GM23338 (cell line): ENCODE data around the gene MRPL44. TPM values are rescaled to one million over a fixed set of nuclear protein-coding genes. Genes with fewer than 3 reads are reported as not detected.

Source experiments
- ATAC-seq: fragments of 200-7000 bp; cut with Tn5 transposase; 3 replicates; pipeline ENCODE4 v1.9.1; 2020
- DNase-seq: peaks from one replicate; pipeline ENCODE4 v3.0.0-alpha.2; 2015; ENCODE audit warnings: low spot score
- H2AFZ ChIP-seq: fragments of 200-600 bp; sonication (generic); 2 replicates; pipeline ENCODE4 v1.8.0; 2016; ENCODE audit warnings: antibody characterized with exemption, mild to moderate bottlenecking, moderate library complexity
- H3F3A ChIP-seq: fragments of 200-600 bp; sonication (generic); replicated peaks from 2 replicates; pipeline ENCODE4 v1.8.0; 2017; ENCODE audit warnings: antibody characterized with exemption, mixed run types, low read depth
- H3K27ac ChIP-seq: fragments of 200-600 bp; sonication (generic); 2 replicates; pipeline ENCODE4 v1.6.1; 2016; ENCODE audit warnings: low read depth
- H3K27me3 ChIP-seq: fragments of 200-600 bp; sonication (generic); 2 replicates; pipeline ENCODE4 v1.8.0; 2016; ENCODE audit warnings: mild to moderate bottlenecking, mixed run types, moderate library complexity; ENCODE audit not compliant: insufficient read depth
- H3K36me3 ChIP-seq: fragments of 200-600 bp; sonication (generic); 2 replicates; pipeline ENCODE4 v1.8.0; 2016; ENCODE audit warnings: mild to moderate bottlenecking; ENCODE audit not compliant: insufficient read depth
- H3K4me1 ChIP-seq: fragments of 200-600 bp; sonication (generic); 2 replicates; pipeline ENCODE4 v1.8.0; 2016; ENCODE audit warnings: mild to moderate bottlenecking, moderate library complexity; ENCODE audit not compliant: insufficient read depth
- H3K4me2 ChIP-seq: fragments of 200-600 bp; sonication (generic); 2 replicates; pipeline ENCODE4 v1.7.1; 2017; ENCODE audit warnings: mixed run types
- H3K4me3 ChIP-seq: fragments of 200-600 bp; sonication (generic); 2 replicates; pipeline ENCODE4 v1.6.1; 2016; ENCODE audit warnings: mixed run types
- H3K79me2 ChIP-seq: fragments of 200-600 bp; sonication (generic); replicated peaks from 2 replicates; pipeline ENCODE4 v1.8.0; 2017; ENCODE audit warnings: mild to moderate bottlenecking; ENCODE audit not compliant: insufficient read depth
- H3K9me2 ChIP-seq: fragments of 200-600 bp; sonication (generic); 2 replicates; pipeline ENCODE4 v1.8.0; 2017; ENCODE audit not compliant: insufficient read depth
- H4K20me1 ChIP-seq: fragments of 200-600 bp; sonication (generic); replicated peaks from 2 replicates; pipeline ENCODE4 v1.8.0; 2017; ENCODE audit warnings: mild to moderate bottlenecking; ENCODE audit not compliant: insufficient read depth
- H3K27ac Mint-ChIP-seq: 2 replicates; pipeline ENCODE4 v1.8.0; 2020; ENCODE audit warnings: inconsistent platforms, mild to moderate bottlenecking, moderate library complexity, mixed read lengths
- H3K27me3 Mint-ChIP-seq: 3 replicates; pipeline ENCODE4 v1.8.0; 2022; ENCODE audit warnings: low read depth, mild to moderate bottlenecking, moderate library complexity, mixed read lengths, inconsistent platforms; ENCODE audit not compliant: insufficient read depth, poor library complexity
- H3K36me3 Mint-ChIP-seq: 3 replicates; pipeline ENCODE4 v1.8.0; 2021; ENCODE audit warnings: low read depth, mild to moderate bottlenecking, inconsistent platforms, moderate library complexity, mixed read lengths
- H3K4me1 Mint-ChIP-seq: 3 replicates; pipeline ENCODE4 v1.8.0; 2020; ENCODE audit warnings: mild to moderate bottlenecking, inconsistent platforms, mixed read lengths
- H3K4me3 Mint-ChIP-seq: 3 replicates; pipeline ENCODE4 v1.8.0; 2021; ENCODE audit warnings: moderate library complexity, mild to moderate bottlenecking, inconsistent platforms, mixed read lengths
- H3K9me3 Mint-ChIP-seq: 3 replicates; pipeline ENCODE4 v1.8.0; 2020; ENCODE audit warnings: moderate library complexity, mild to moderate bottlenecking, inconsistent platforms, mixed read lengths
- CREB1 ChIP-seq: fragments of 250-450 bp; sonication (Bioruptor Pico); IDR thresholded peaks from 2 replicates; pipeline ENCODE4 v1.5.0; 2020; ENCODE audit warnings: low read depth, mild to moderate bottlenecking, moderate library complexity
- CTCF ChIP-seq, 2 experiments: fragments of 200-600 bp in 1 of 2; sonication (generic) in 1 of 2; conservative IDR thresholded peaks; 2 replicates each; pipeline versions ENCODE4 v1.5.1 to v1.6.1; 2016 to 2017; ENCODE audit warnings: antibody characterized with exemption in 2 of 2, low read depth in 2 of 2, mild to moderate bottlenecking in 2 of 2, moderate library complexity in 1 of 2
- ETS1 ChIP-seq: IDR thresholded peaks from 2 replicates; pipeline ENCODE4 v1.6.1; 2016; ENCODE audit warnings: antibody characterized with exemption
- EZH2 ChIP-seq: fragments of 200-600 bp; sonication (generic); IDR thresholded peaks from one replicate; pipeline ENCODE4 v1.8.0; 2017; ENCODE audit warnings: antibody characterized with exemption, mild to moderate bottlenecking, low read depth; ENCODE audit not compliant: unreplicated experiment
- EZH2phosphoT487 ChIP-seq: fragments of 200-600 bp; sonication (generic); IDR thresholded peaks from one replicate; pipeline ENCODE4 v1.8.1; 2018; ENCODE audit warnings: antibody characterized with exemption; ENCODE audit not compliant: unreplicated experiment
- JUNB ChIP-seq: IDR thresholded peaks from one replicate; pipeline ENCODE4 v1.6.1; 2016; ENCODE audit warnings: antibody characterized with exemption; ENCODE audit not compliant: unreplicated experiment
- NANOG ChIP-seq: IDR thresholded peaks from 2 replicates; pipeline ENCODE4 v1.6.1; 2016; ENCODE audit warnings: antibody characterized with exemption, borderline replicate concordance
- POLR2AphosphoS5 ChIP-seq: IDR thresholded peaks from 2 replicates; pipeline ENCODE4 v1.6.1; 2016; ENCODE audit warnings: antibody characterized with exemption, low read depth
- STAT1 ChIP-seq: IDR thresholded peaks from one replicate; pipeline ENCODE4 v1.6.1; 2016; ENCODE audit warnings: antibody characterized with exemption; ENCODE audit not compliant: unreplicated experiment
- ZNF114 ChIP-seq: fragments of 250-450 bp; sonication (Bioruptor Pico); IDR thresholded peaks from 2 replicates; pipeline ENCODE4 v1.5.0; 2020; ENCODE audit warnings: mild to moderate bottlenecking, moderate library complexity
- ZNF331 ChIP-seq: fragments of 250-450 bp; sonication (Bioruptor Pico); IDR thresholded peaks from 2 replicates; pipeline ENCODE4 v1.5.0; 2020; ENCODE audit warnings: low read depth, mild to moderate bottlenecking, moderate library complexity
- ZNF462 ChIP-seq: fragments of 250-450 bp; sonication (Bioruptor Pico); IDR thresholded peaks from 2 replicates; pipeline ENCODE4 v1.5.0; 2020; ENCODE audit warnings: mild to moderate bottlenecking, moderate library complexity
- polyA plus RNA-seq: library from polyadenylated mRNA; unstranded; fragments of >200 nt; fragmentation: Nextera tagmentation; extraction: Ambion mirVana; gene quantifications from 2 replicates; pipeline ENCODE4 v1.2.1, GENCODE V29; 2016
- total RNA-seq: library from RNA; depleted of rRNA; stranded (reverse); fragments of >200 nt; shearing (Covaris generic); gene quantifications from 2 replicates; pipeline ENCODE4 v1.2.3, GENCODE V29; 2014

The MRPL44 gene
- total and polyA plus RNA-seq, 2 experiments from 2014 or later, result 38.4 to 55.8 TPM

- TF ChIP-seq ETS1 (no peak), JUNB (no peak)
These were observed 23.5 kb downstream of the MRPL44 start (continued) for GRCh38 chr2:223980803-223981202.

- Mint-ChIP-seq H3K9me3 (no peaks in the 10 kb centered on the region), H3K27ac (no peak overlapping the region), H3K4me3 (no peak overlapping the region), H3K36me3 (peaks cover 9% of the 10 kb centered on the region; the same call in 2 of the 3 replicates), H3K27me3 (no peaks in the 10 kb centered on the region), H3K4me1 (no peaks in the 10 kb centered on the region)
- Histone ChIP-seq H3K79me2 (no peaks in the 10 kb centered on the region), H3K27me3 (no peaks in the 10 kb centered on the region), H3K4me2 (no peak overlapping the region), H3F3A (no peaks in the 10 kb centered on the region), H3K9me2 (no peaks in the 10 kb centered on the region), H3K36me3 (peaks cover 11% of the 10 kb centered on the region), H3K27ac (no peak overlapping the region), H3K4me3 (no peak overlapping the region), H2AFZ (no peak overlapping the region), H4K20me1 (no peaks in the 10 kb centered on the region), H3K4me1 (no peaks in the 10 kb centered on the region)
- ATAC-seq, result no peak
- DNase-seq, result no peak
- no peak for TF ChIP-seq NANOG
- TF ChIP-seq EZH2phosphoT487, result no peak
- no peak for TF ChIP-seq EZH2
- no peak for TF ChIP-seq POLR2AphosphoS5
- TF ChIP-seq CREB1 (CRISPR knock-in tag), result no peak
- TF ChIP-seq ETS1, result no peak
- TF ChIP-seq STAT1, result no peak
- TF ChIP-seq ZNF462 (CRISPR knock-in tag), result no peak
- no peak for TF ChIP-seq CTCF (conservative IDR thresholded peaks at IDR 0.05; ENCODE audit: low read depth in 2 of 2)
- no peak for TF ChIP-seq ZNF331
- TF ChIP-seq ZNF114 (CRISPR knock-in tag), result no peak
These were observed 24.0 kb downstream of the MRPL44 start for GRCh38 chr2:223981241-223981640.
